GM21390 (cell line): Measurements from ENCODE around the gene DCHS1.
A peak's percentile ranks its signal among the peaks of the same experiment; 100 is the strongest.

ENCODE experiments used
- ATAC-seq: cut with Tn5 transposase; IDR thresholded peaks from one replicate; pipeline ENCODE4 v1.9.1; 2021; ENCODE audit not compliant: unreplicated experiment

The DCHS1 gene

DNA sequence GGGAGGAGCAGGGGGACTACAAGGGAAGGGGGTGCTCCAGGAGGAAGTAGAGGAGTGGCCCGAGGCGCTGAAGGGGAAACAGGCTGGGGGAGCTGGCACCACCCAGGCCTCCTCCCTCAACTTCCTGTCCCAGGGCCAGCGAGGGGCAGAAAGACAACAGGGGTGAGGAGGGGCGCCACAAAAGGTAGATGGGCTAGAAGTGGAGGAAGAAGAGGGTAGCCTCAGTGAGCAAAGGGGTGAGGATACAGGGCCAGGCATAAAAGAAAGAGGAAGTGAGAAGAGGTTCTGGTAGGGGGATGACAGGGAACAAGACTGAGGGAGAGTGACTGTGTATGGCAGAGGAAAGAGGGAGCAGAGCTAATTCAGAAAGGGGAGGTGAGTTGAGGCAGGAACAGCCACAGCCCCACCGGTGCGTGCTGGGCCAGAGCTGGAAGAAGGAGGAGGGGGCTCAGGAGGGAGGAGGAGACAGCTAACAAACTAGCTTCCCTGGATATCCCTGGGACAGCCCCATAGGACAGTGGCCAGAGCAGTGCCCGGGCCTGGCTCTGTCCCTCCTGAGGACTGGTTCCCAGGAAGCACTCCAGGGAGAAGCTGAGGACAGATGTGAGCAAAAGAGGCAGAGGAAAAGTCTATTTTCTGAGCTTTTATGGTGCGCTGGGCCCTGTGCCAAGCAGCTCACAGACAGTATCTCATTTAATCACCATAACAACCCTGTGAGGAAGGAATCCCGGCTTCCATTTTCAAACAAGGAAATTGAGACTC is 8.5 kb downstream of the DCHS1 start:
- peak; percentile 96 for ATAC-seq

- ATAC-seq, result no peak
Observed at GRCh38 chr11:6646576-6646917, 9.1 kb downstream of the DCHS1 start.

DNA sequence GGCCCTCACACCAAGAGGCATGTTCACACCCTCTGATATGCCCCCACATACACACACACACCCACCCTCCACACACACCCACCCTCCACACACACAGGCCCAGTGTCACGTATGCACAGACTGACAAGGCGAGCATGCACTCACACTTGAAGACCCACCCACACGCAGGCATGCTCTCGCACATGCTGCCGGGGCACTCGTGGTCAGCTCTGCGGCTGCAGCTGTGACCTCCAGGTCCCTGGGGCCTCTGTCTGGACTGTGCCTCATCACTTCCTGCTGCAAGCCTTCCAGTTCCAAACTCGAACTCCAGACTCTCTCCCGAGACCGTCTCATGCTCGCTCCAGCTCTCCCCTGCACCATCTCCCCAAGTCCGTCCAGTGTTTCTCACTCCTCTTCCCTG is 9.5 kb downstream of the DCHS1 start:
- ATAC-seq, result no peak

DNA sequence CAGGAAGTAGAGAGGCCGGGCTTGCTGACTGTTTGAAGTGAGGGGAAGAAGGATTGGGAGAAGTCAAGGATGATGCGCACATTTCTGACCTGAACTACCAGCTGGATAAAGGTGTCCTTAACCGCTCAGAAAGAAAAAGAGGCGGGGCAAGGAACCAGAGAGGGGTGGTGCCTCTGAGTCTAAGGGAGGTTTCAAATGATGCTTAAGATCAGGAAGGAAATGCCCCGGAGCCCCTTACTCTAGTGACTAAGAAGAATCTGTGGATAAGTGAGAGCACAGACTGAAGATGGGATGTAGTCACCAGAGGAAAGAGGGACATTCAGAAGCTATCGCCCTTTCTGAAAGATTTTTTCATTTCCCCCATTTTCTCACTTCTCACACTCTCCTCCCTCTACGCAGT is 12.7 kb downstream of the DCHS1 start:
- no peak for ATAC-seq

- no peak for ATAC-seq
Observed at GRCh38 chr11:6640985-6641701, 14.5 kb downstream of the DCHS1 start.

DNA sequence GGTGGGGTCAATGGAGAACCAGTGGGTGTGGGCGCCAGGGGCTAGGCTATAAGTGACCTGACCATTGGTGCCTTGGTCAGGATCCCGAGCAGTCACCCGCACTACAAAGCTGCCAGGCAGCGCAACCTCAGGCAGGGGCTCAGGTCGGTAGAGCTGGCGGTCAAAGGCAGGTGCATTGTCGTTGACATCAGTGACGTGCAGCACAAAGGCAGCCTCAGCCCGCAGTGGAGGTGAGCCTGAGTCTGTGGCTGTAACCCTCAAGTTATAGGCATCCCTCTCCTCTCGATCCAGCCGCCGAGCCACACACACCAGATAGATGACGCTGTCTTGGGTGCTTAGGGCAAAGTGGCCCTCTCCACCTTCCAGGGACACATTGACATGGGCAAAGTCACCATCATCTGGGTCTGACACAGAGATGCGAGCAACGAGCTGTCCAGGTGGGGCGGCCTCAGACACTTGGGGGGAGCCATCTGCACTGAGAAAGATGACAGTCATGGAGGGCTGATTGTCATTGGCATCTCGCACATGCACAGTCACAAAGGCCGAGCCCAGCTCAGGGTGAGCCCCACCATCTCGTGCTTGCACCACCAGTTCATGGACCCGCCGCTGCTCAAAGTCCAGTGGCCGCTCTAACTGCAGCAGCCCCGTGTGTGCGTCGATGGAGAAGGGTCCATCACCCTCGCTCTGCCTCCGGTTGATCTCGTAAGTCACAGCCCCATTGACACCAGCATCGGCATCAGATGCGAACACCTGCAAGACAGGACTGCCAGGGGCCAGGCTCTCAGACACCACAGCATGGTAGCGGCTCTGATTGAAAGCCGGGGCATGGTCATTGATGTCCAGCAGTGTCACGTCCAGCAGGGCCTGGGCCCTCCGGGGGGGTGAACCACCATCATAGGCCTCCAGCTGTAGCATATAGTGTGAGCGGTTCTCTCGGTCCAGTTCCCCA is 15.3 kb downstream of the DCHS1 start:
- ATAC-seq, result no peak

DNA sequence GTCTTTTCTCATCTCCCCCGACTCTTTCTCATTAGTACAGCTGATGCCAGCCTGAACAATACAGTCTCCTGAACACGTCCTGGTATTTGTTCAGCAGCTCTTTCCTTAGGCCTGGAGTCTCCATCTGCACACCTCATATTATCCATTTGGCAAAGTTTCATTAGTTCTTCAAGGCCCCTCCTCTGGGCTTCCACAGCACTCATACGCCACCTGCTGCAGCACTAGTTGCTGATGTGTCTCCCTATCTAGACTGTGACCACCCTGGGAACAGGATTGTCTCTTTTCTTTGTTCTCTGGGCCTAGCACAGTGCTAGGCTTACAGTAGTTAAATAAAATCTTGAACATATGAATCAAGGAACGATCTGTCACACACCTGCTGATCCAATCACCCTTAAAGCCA is 17.2 kb downstream of the DCHS1 start:
- ATAC-seq, result no peak

DNA sequence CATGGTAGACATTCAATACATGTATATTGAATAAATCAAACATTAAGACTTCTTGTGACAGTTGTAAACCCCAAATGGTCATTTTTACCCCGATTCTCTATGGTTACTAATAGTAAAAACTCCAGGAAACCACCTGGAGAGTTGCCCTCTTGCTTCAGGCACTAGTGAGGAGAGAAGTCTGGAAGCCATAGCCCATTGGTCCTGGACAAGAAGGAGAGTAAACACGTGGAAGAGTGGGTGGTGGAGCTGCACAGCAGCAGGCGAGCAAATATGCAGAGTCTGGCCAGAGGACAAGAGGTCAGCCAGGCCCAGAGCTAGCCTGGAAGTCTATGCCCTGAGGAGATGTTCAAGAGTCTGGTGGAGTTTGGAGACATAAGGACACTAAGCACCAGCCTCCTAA is 17.7 kb downstream of the DCHS1 start:
- ATAC-seq, result no peak

- no peak for ATAC-seq
Observed at GRCh38 chr11:6636480-6636879, 19.1 kb downstream of the DCHS1 start.

DNA sequence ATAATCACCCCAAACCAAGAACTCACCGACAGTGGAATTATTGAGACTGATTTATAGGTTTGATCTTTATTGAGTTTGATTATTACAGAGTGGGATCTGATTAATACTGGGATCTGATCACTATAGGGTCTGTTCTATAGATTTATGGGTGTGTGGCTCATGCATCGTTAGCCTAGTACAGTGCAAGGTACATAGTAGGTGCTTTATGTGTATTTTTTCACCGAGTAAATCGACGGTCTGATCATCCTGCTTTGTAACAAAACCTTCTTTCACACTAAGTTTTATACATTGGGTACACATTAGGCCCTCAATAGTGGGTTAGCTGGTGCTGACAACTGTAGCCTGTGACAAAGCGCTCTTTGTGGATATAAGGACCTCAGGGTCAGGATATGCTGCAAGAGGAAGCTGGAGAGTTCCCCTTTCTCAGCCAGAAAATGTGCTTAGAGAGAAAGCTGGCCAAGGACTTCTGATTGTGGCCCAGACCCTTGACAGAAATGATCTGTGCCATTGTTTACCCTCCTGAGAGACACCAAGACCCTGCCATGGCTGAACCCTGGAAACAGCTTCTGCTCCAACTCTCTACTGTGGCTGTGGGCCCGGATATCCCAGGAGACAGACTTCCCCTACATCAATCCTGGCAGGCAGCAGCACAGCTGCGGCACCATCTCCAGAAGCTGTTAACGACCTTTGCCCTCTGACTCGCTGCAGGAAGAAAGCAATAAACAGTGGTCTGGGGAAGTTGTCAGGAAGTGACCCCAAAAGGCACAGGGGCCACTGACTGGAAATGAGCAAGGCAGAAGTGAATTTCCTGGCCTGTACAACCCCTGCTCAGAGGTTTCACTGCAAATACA is 20.3 kb downstream of the DCHS1 start:
- ATAC-seq, result no peak

DNA sequence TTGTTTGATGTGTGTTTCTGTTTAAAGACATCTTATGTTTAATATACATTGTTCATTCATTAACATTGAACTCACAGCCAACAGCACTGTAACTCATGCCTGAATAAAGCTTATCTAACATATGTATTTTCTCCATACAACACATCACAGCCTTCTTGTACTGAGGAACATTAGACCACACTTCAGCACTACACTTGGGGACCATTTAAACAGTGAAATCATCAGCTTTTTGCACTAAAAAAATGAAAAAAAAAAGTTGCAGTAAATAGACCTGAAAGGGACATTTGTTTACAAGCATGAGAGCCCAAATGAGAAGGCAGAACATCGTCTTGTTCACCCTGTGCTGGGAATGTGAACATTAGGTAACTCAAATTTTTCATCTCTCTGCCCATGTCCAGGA is 21.1 kb downstream of the DCHS1 start:
- ATAC-seq, result no peak

GRCh38 chr11:6633422-6634408 is 21.9 kb downstream of the DCHS1 start:
- ATAC-seq, result no peak

DNA sequence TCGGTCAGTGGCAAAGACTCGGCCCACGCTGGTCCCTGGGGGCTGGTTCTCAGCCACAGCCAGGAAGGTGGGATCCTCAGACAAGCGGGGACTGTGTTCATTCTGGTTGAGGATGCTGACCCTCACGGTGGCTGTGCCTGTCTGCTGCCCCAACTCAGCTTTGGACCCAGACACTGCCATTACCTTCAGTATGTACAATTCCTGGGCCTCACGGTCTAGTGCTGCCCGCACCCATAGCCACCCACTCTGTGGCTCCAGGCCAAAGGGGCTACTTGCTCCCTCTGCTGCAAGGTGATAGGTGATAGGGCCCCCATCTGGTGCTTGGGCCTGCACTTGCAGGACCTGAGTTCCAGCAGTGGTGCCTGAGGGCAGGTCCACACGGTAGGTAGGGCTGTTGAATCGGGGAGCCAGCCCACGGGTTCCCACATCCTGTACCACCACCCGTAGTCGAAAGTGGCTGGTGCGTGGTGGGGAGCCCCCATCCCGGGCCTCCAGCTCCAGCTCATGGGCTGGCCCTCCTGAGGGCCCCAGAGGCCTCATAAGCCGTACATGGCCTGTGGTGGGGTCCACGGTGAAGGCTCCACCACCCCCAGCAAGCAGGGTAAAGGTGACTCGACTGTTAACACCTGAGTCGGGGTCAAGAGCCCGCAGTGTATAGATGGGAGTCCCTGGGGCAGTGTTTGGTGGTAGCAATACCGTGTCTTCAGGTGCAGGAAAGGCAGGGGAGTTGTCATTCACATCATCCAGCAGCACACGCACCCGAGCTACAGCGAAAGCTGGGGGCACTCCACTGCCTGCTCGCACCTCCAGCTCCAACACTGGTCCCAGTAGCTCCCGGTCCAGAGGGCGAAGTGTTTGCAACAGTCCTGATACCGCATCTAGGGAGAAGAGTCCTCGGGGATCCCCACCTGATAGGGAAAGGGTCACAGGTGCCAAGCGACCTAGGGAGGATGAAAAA is 23.2 kb downstream of the DCHS1 start:
- ATAC-seq, result no peak

DNA sequence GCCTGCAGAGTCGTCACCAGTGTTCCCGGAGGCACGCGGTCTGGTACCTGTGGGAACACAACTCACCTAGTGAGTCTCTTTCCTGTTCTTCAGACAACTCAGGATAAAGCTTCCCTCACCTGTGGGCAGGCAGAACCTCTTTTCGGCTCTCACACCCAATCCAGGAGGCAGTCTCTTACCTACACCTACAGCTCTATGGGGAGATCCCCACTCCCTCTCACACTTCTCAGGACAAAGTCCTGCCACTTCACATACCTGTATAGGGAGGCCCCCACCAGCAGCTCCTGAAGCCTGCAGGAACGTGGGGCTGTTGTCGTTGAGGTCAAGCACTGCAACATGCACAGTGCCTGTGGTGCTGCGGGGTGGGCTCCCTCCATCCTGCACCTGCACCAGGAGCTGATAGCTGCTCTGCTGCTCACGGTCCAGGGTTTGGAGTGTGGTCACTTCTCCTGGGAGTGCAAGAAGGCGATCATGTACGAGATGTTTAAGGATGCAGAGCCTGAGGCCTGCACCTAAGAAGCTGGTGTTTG is 24.2 kb downstream of the DCHS1 start:
- no peak for ATAC-seq

DNA sequence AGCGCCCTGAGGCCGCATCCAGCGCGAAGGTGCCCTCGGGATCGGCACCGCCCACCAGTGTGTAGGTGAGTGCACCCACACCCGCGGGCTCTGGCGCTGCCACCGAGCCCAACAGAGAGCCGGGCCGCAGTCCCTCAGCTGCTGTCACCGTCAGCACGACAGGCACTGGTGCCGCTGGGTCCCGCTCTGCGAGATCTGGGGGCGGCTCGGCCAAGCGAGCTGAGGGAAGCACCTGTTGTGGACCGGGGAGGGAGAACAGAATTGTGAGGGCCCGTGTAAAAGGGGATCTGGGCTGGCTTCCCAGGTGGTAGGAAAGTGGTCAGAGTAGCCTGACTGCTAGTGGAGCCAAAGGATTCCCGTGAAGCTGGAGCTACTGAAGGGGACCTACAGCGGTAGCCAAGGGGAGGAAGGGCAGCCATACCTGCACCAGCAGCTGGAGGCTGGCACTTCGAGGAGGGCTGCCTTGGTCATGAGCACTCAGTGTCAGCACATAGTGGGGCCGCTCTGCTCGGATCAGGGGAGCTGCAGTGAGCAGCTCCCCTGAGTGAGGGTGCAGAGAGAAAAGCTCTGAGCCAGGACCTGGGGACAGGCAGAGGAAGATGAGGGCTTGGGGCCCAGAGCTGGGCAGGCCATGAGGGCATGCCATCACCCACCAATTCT is 24.8 kb downstream of the DCHS1 start:
- no peak for ATAC-seq

DNA sequence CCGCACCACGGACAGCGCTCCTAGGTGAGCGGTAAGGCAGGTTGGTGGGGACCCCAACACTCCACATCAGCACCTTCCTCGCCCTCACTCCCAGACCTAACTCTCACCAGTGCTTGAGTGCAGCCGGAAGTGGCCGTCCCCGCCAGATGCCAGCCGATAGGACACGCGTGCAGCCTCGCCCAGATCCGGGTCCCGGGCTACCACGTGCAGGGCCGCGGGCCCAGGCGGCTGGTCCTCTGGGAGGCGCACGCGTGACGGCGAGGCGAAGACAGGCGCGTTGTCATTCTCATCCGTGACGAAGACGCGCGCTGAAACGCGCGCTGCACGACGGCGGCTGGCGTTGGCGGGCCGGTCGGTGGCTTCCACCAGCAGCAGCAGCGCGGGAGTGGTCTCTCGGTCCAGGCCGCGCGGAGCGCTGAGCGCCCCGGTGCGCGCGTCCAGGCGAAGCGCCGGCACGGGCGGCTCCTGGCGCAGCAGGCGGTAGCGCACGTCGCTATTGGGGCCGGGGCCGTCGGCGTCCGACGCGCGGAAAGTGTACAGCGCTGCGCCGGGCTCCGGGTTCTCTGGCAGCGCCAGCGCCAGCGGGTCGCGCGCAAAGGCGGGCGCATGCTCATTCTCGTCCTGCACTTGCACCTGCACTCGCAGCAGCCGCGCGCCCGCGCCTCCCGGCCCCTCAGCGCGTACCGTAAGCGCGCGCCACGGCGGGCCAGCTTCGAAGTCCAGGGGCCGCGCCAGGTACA is 25.5 kb downstream of the DCHS1 start:
- ATAC-seq, result no peak

DNA sequence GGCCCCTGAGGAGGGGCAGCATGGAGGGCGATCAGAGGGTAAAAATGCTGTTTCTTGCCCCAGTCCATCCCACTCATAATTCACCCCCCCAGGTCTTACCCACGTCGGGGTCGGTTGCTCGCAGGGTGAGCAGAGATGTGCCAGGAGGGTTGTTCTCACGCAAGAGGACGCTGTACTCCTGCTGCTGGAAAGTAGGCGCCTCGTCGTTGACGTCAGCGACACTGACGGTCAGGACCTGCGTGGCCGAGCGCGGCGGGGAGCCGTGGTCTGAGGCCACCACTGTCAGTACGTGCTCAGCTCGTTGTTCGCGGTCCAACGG is 26.1 kb downstream of the DCHS1 start:
- ATAC-seq, result no peak
